Putamen (tissue), 1 donor: ENCODE data around the gene CDC42EP1.

Source experiments
- DNase-seq: peaks from one replicate; pipeline ENCODE4 v3.0.0-alpha.2; 2016; ENCODE audit warnings: low spot score

The CDC42EP1 gene

GRCh38 chr22:37610480-37611129 lies 50.3 kb downstream of the CDC42EP1 start:
- no peak for DNase-seq

GRCh38 chr22:37611207-37611606 lies 50.9 kb downstream of the CDC42EP1 start:
- DNase-seq, result no peak

- DNase-seq, result no peak
Observed at GRCh38 chr22:37616201-37617083, 56.2 kb downstream of the CDC42EP1 start.

GRCh38 chr22:37617431-37617830 lies 57.2 kb downstream of the CDC42EP1 start:
- DNase-seq, result no peak

- DNase-seq, result no peak
Observed at GRCh38 chr22:37618072-37618656, 57.9 kb downstream of the CDC42EP1 start.

GRCh38 chr22:37618674-37619073 lies 58.4 kb downstream of the CDC42EP1 start:
- no peak for DNase-seq
